ENCODE data around the gene OMP.
A peak's percentile ranks its signal among the peaks of the same experiment; 100 is the strongest.
"Not testable (repeated sequence)": the region's sequence is repeated elsewhere in the genome, so short reads cannot be mapped to it uniquely, and the experiment has no call there.

Gene OMP

GRCh38 chr11:77102246-77103210 is at the start of gene OMP:
OMP (plus strand) TSS chr11:77102840; CDS start chr11:77102840, 0 bp downstream.
- no peak for DNase-seq

- DNase-seq: no peak
Observed at GRCh38 chr11:77053217-77054015, 49.2 kb upstream of the OMP start.

GRCh38 chr11:77054084-77054483 is 48.6 kb upstream of the OMP start:
- no peak for DNase-seq

GRCh38 chr11:77055101-77055561 is 47.5 kb upstream of the OMP start:
- no peak for DNase-seq

GRCh38 chr11:77055913-77056312 is 46.7 kb upstream of the OMP start:
- DNase-seq: no peak

GRCh38 chr11:77056814-77057402 is 45.7 kb upstream of the OMP start:
- no peak for DNase-seq

GRCh38 chr11:77057938-77058474 is 44.6 kb upstream of the OMP start:
- DNase-seq: no peak

- no peak for DNase-seq
Observed at GRCh38 chr11:77058900-77059299, 43.7 kb upstream of the OMP start.

- no peak for DNase-seq
Observed at GRCh38 chr11:77059806-77060205, 42.8 kb upstream of the OMP start.

GRCh38 chr11:77060234-77060633 is 42.4 kb upstream of the OMP start:
- no peak for DNase-seq

- not testable (repeated sequence) for DNase-seq
Observed at GRCh38 chr11:77061258-77061657, 41.4 kb upstream of the OMP start.

GRCh38 chr11:77062924-77063323 is 39.7 kb upstream of the OMP start:
- no peak for DNase-seq

- no peak for DNase-seq
Observed at GRCh38 chr11:77063407-77063806, 39.2 kb upstream of the OMP start.

- DNase-seq: no peak
Observed at GRCh38 chr11:77063861-77064260, 38.8 kb upstream of the OMP start.

GRCh38 chr11:77064648-77065217 is 37.9 kb upstream of the OMP start:
- no peak for DNase-seq

GRCh38 chr11:77065878-77066228 is 36.8 kb upstream of the OMP start:
- peak; percentile 39 for DNase-seq

GRCh38 chr11:77066229-77067042 is 36.2 kb upstream of the OMP start, which contains the start of gene CAPN5:
CAPN5 (plus strand) TSS chr11:77066971; CDS start chr11:77084887, 17,916 bp downstream.
- DNase-seq: peak; percentile 91

GRCh38 chr11:77067861-77068443 is 34.7 kb upstream of the OMP start:
- no peak for DNase-seq

- DNase-seq: no peak
Observed at GRCh38 chr11:77068457-77069335, 33.9 kb upstream of the OMP start.

- no peak for DNase-seq
Observed at GRCh38 chr11:77069336-77069968, 33.2 kb upstream of the OMP start.

All from stimulated activated CD8-positive, alpha-beta memory T cell treated with anti-CD3 and anti-CD28 coated beads, Interleukin-4, amount 100 ng/mL, for 48 hours (primary cell).